Astrocyte (in vitro differentiated cells and primary cell): Measurements from ENCODE around the gene DDC. TPM values are rescaled to one million over a fixed set of nuclear protein-coding genes. Genes with fewer than 3 reads are reported as not detected.

Experiments
- DNase-seq: peaks from one replicate; pipeline ENCODE4 v3.0.0-alpha.2; 2010; ENCODE audit warnings: low read depth
- FAIRE-seq: peaks from 2 replicates; lab custom pipeline; 2011; peaks lifted over from hg19 to GRCh38; lab: Jason Lieb, UNC
- H2AFZ ChIP-seq: 2 replicates; pipeline ENCODE4 v1.6.0; 2012; ENCODE audit warnings: low read depth, low read length, inconsistent platforms
- H3K27ac ChIP-seq: 2 replicates; pipeline ENCODE4 v1.5.1; 2011; ENCODE audit warnings: low read depth, low read length, inconsistent platforms
- H3K27me3 ChIP-seq: 2 replicates; pipeline ENCODE4 v1.6.0; 2011; ENCODE audit warnings: low read length, inconsistent platforms; ENCODE audit not compliant: insufficient read depth
- H3K36me3 ChIP-seq: 2 replicates; pipeline ENCODE4 v1.5.1; 2011; ENCODE audit warnings: low read length, inconsistent platforms; ENCODE audit not compliant: insufficient read depth
- H3K4me1 ChIP-seq: 2 replicates; pipeline ENCODE4 v1.5.1; 2011; ENCODE audit warnings: low read length, inconsistent platforms; ENCODE audit not compliant: insufficient read depth
- H3K4me2 ChIP-seq: 2 replicates; pipeline ENCODE4 v1.6.0; 2012; ENCODE audit warnings: low read length, inconsistent platforms
- H3K4me3 ChIP-seq: 2 replicates; pipeline ENCODE4 v1.5.1; 2011; ENCODE audit warnings: low read depth, mild to moderate bottlenecking, low read length, inconsistent platforms; ENCODE audit not compliant: insufficient read depth
- H3K79me2 ChIP-seq: 2 replicates; pipeline ENCODE4 v1.6.0; 2012; ENCODE audit warnings: mild to moderate bottlenecking, low read length, inconsistent platforms; ENCODE audit not compliant: insufficient read depth
- H3K9ac ChIP-seq: 2 replicates; pipeline ENCODE4 v1.6.0; 2012; ENCODE audit warnings: mild to moderate bottlenecking, low read length, inconsistent platforms
- H3K9me3 ChIP-seq: 2 replicates; pipeline ENCODE4 v1.5.1; 2012; ENCODE audit warnings: low read depth, mild to moderate bottlenecking, low read length, inconsistent platforms; ENCODE audit not compliant: insufficient read depth
- H4K20me1 ChIP-seq: 2 replicates; pipeline ENCODE4 v1.6.0; 2012; ENCODE audit warnings: low read length, inconsistent platforms; ENCODE audit not compliant: insufficient read depth
- H3K27ac Mint-ChIP-seq: one replicate; pipeline ENCODE4 v1.8.0; 2021; ENCODE audit warnings: mild to moderate bottlenecking, mixed read lengths; ENCODE audit not compliant: unreplicated experiment
- H3K27me3 Mint-ChIP-seq: one replicate; pipeline ENCODE4 v1.8.0; 2021; ENCODE audit warnings: low read depth, mixed read lengths; ENCODE audit not compliant: unreplicated experiment
- H3K36me3 Mint-ChIP-seq: one replicate; pipeline ENCODE4 v1.8.0; 2021; ENCODE audit warnings: low read depth, mixed read lengths; ENCODE audit not compliant: unreplicated experiment
- H3K4me1 Mint-ChIP-seq: one replicate; pipeline ENCODE4 v1.8.0; 2021; ENCODE audit warnings: low read depth, mixed read lengths; ENCODE audit not compliant: unreplicated experiment
- H3K4me3 Mint-ChIP-seq: one replicate; pipeline ENCODE4 v1.8.0; 2021; ENCODE audit warnings: mild to moderate bottlenecking, moderate library complexity, mixed read lengths; ENCODE audit not compliant: unreplicated experiment
- H3K9me3 Mint-ChIP-seq: one replicate; pipeline ENCODE4 v1.8.0; 2021; ENCODE audit warnings: mild to moderate bottlenecking, mixed read lengths; ENCODE audit not compliant: unreplicated experiment
- CTCF ChIP-seq: IDR thresholded peaks from 2 replicates; pipeline ENCODE4 v1.5.1; 2011; ENCODE audit warnings: low read depth, mild to moderate bottlenecking, inconsistent platforms, low read length, moderate library complexity; ENCODE audit not compliant: insufficient read depth
- EZH2 ChIP-seq: IDR thresholded peaks from 2 replicates; pipeline ENCODE4 v1.6.1; 2012; ENCODE audit warnings: mild to moderate bottlenecking, low read length, inconsistent platforms; ENCODE audit not compliant: insufficient read depth
- total RNA-seq: library from RNA; stranded (reverse); gene quantifications from 2 replicates; pipeline ENCODE4 v1.2.1, GENCODE V29; 2021

The DDC gene
- total RNA-seq, 1 donor from 2014 or later, result not detected

DNA sequence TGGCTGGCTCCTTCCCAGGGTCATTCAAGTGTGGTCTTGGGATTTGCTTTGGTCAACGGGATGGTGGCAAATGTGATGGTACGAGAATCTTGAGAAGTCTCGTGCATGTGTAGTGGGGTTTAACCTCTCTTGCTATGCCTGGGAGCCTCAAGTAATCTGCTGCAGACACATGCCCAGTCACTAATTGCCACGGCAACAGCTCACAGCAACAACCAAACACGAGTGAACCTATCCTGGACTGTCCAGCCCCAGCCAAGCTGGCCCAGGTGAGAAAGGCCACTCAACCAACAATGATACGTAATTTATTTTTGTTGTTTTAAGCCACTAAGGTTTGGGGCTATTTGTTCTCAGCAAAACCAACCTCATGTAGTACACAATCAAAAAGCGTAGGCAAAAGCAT lies 38.1 kb upstream of the DDC start:
- H3K36me3 ChIP-seq, result peaks cover 33% of the 10 kb centered on the region

GRCh38 chr7:50599385-50599784 lies 34.2 kb upstream of the DDC start:
- Mint-ChIP-seq H3K4me1 (no peaks in the 10 kb centered on the region), H3K4me3 (no peak overlapping the region), H3K27me3 (no peaks in the 10 kb centered on the region), H3K36me3 (peaks cover 43% of the 10 kb centered on the region), H3K9me3 (no peaks in the 10 kb centered on the region), H3K27ac (no peak overlapping the region)
- no peak for DNase-seq
- Histone ChIP-seq H2AFZ (no peak overlapping the region), H3K4me3 (no peak overlapping the region), H3K27ac (no peak overlapping the region), H3K36me3 (peaks cover 27% of the 10 kb centered on the region), H3K9ac (no peak overlapping the region), H3K27me3 (no peaks in the 10 kb centered on the region), H3K4me1 (no peaks in the 10 kb centered on the region), H4K20me1 (peaks cover 45% of the 10 kb centered on the region), H3K79me2 (no peaks in the 10 kb centered on the region), H3K9me3 (no peaks in the 10 kb centered on the region), H3K4me2 (no peak overlapping the region)
- TF ChIP-seq CTCF, result no peak
- TF ChIP-seq EZH2, result no peak
- FAIRE-seq, result no peak

More for the DNA sequence above, 38.1 kb upstream of the DDC start:
- TF ChIP-seq CTCF (no peak), EZH2 (no peak)
- H3K9me3 Mint-ChIP-seq, result no peaks in the 10 kb centered on the region
- no peak overlapping the region for H3K4me2 ChIP-seq
- no peaks in the 10 kb centered on the region for H3K27me3 Mint-ChIP-seq
- no peak overlapping the region for H3K9ac ChIP-seq
- H3K27ac ChIP-seq, result no peak overlapping the region
- H3K4me1 Mint-ChIP-seq, result peaks cover 9% of the 10 kb centered on the region
- H3K27ac Mint-ChIP-seq, result no peak overlapping the region
- no peak overlapping the region for H3K4me3 ChIP-seq
- H3K9me3 ChIP-seq, result no peaks in the 10 kb centered on the region
- FAIRE-seq (no peak), DNase-seq (no peak)
- H2AFZ ChIP-seq, result no peak overlapping the region
- peaks cover 42% of the 10 kb centered on the region for H4K20me1 ChIP-seq
- H3K4me3 Mint-ChIP-seq, result no peak overlapping the region
- H3K4me1 ChIP-seq, result no peaks in the 10 kb centered on the region
- H3K36me3 Mint-ChIP-seq, result peaks cover 42% of the 10 kb centered on the region
- H3K27me3 ChIP-seq, result no peaks in the 10 kb centered on the region
- no peaks in the 10 kb centered on the region for H3K79me2 ChIP-seq

GRCh38 chr7:50598460-50599343 lies 33.5 kb upstream of the DDC start:
- Histone ChIP-seq H3K9ac (no peak overlapping the region), H4K20me1 (peaks cover 45% of the 10 kb centered on the region), H3K36me3 (peaks cover 31% of the 10 kb centered on the region), H3K9me3 (no peaks in the 10 kb centered on the region), H3K27me3 (no peaks in the 10 kb centered on the region), H2AFZ (no peak overlapping the region), H3K79me2 (no peaks in the 10 kb centered on the region), H3K4me2 (no peak overlapping the region), H3K4me1 (no peaks in the 10 kb centered on the region), H3K4me3 (no peak overlapping the region), H3K27ac (no peak overlapping the region)
- FAIRE-seq, result no peak
- no peaks in the 10 kb centered on the region for H3K27me3 Mint-ChIP-seq
- no peaks in the 10 kb centered on the region for H3K9me3 Mint-ChIP-seq
- no peaks in the 10 kb centered on the region for H3K4me1 Mint-ChIP-seq
- peaks cover 36% of the 10 kb centered on the region for H3K36me3 Mint-ChIP-seq
- H3K27ac Mint-ChIP-seq, result no peak overlapping the region
- no peak for DNase-seq
- no peak for TF ChIP-seq CTCF
- TF ChIP-seq EZH2, result no peak
- no peak overlapping the region for H3K4me3 Mint-ChIP-seq
